Mononuclear cell (primary cell): ENCODE data around the gene CACNA1B. TPM values are rescaled to one million over a fixed set of nuclear protein-coding genes. Genes with fewer than 3 reads are reported as not detected.
"Not testable (repeated sequence)": the region's sequence is repeated elsewhere in the genome, so short reads cannot be mapped to it uniquely, and the experiment has no call there.

Experiments
- H3K27me3 ChIP-seq: 2 replicates; pipeline ENCODE4 v1.6.0; 2011; ENCODE audit warnings: low read length, control low read depth; ENCODE audit not compliant: insufficient read depth
- H3K4me1 ChIP-seq: 2 replicates; pipeline ENCODE4 v1.5.1; 2011; ENCODE audit warnings: mild to moderate bottlenecking, low read length, control low read depth; ENCODE audit not compliant: insufficient read depth
- H3K4me3 ChIP-seq: 2 replicates; pipeline ENCODE4 v1.5.1; 2011; ENCODE audit warnings: mild to moderate bottlenecking, low read length, moderate library complexity
- H3K9me3 ChIP-seq: 2 replicates; pipeline ENCODE4 v1.5.1; 2011; ENCODE audit warnings: low read depth, mild to moderate bottlenecking, control low read depth, low read length
- total RNA-seq: library from RNA; depleted of rRNA; stranded (reverse); fragments of >200 nt; gene quantifications from one replicate; pipeline ENCODE4 v1.2.3, GENCODE V29; 2012

CACNA1B gene
- total RNA-seq, 1 donor, result under 0.01 TPM

DNA sequence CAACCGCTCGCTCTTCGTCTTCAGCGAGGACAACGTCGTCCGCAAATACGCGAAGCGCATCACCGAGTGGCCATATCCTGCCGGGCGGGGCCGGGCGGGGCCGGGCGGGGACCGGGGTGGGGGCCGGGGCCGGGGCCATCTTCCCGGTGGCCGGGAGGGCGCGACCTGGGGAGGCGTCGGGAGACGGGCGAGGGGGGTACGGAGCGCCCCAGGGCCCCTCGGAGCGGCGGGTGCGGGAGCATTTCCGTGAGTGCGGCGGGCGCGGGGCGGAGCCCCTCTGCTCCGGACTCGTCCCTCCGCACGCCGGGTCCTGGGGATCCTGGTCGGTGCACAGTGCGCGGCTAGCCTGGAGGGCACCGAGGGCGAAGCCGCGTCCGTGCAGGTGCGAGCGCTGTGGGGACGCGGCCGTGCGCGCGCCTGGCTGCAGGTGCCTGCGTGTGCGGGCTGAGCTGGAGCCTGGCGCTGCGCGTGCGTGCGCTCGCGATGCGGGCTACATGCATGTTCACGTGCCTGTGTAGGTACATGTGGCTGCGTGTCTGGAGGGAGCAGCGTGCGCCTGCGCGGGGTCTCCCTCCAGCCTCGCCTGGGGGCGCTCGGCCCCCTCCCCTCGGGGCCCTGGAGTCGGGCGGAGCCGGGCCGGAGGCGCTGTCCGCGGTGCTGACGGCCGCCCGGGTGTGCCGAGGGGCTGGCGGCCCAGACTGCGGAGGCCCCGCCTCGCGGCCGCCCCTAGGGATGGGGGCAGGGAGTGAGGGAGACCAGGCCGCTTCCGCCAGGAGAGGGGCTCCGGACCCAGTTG is 762 bp downstream of the CACNA1B start:
- H3K4me1 ChIP-seq, result no peaks in the 10 kb centered on the region
- H3K27me3 ChIP-seq, result peaks cover 15% of the 10 kb centered on the region
- H3K9me3 ChIP-seq, result no peaks in the 10 kb centered on the region
- no peak overlapping the region for H3K4me3 ChIP-seq

DNA sequence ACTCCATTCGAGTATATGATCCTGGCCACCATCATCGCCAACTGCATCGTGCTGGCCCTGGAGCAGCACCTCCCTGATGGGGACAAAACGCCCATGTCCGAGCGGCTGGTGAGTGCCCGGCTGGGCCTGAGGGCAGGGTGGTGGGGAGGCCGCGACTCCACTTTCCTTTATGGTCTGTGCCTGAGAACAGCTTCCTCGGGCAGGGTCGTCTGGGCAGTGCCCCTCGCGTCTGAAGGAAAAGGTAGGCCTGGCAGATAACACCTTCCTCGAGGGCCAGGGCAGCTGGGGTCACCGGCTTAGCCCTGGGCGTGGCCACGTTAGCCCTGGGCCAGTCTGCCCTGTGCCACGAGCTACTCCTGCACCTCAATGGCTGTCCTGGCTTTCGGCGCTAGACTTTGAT is 1.5 kb downstream of the CACNA1B start:
- no peak overlapping the region for H3K4me3 ChIP-seq
- peaks cover 15% of the 10 kb centered on the region for H3K27me3 ChIP-seq
- H3K4me1 ChIP-seq, result no peaks in the 10 kb centered on the region
- no peaks in the 10 kb centered on the region for H3K9me3 ChIP-seq

DNA sequence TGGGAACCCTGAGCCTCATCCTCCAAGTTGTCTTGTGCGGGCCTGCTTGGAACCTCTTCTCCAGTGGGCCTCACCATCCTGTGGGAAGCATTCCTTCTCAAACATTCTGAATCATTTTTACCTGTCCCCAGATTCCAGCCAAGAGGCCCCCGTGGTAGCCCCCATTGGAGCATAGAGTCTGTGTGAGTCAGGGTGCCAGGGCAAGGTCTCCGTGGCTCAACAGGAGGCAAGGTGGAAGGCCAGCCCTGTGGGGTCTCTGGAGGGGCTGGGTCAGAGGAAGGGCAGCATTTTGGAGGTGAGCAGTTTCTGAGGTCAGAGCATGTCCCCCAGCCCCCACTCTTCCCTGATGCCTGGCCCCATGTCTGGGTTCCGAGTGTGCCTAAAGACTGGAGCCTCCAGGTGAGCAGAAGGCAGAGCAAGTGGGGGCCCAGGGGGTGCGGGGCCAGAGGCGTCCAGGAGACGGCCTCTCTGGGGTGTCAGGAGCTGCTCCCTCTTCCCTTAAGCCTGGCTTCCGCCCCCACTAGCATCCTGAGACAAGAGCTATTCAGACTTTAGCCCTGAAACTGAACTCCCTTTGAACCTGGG is 2.1 kb downstream of the CACNA1B start:
- peaks cover 15% of the 10 kb centered on the region for H3K27me3 ChIP-seq
- H3K4me3 ChIP-seq, result no peak overlapping the region
- no peaks in the 10 kb centered on the region for H3K9me3 ChIP-seq
- H3K4me1 ChIP-seq, result no peaks in the 10 kb centered on the region

DNA sequence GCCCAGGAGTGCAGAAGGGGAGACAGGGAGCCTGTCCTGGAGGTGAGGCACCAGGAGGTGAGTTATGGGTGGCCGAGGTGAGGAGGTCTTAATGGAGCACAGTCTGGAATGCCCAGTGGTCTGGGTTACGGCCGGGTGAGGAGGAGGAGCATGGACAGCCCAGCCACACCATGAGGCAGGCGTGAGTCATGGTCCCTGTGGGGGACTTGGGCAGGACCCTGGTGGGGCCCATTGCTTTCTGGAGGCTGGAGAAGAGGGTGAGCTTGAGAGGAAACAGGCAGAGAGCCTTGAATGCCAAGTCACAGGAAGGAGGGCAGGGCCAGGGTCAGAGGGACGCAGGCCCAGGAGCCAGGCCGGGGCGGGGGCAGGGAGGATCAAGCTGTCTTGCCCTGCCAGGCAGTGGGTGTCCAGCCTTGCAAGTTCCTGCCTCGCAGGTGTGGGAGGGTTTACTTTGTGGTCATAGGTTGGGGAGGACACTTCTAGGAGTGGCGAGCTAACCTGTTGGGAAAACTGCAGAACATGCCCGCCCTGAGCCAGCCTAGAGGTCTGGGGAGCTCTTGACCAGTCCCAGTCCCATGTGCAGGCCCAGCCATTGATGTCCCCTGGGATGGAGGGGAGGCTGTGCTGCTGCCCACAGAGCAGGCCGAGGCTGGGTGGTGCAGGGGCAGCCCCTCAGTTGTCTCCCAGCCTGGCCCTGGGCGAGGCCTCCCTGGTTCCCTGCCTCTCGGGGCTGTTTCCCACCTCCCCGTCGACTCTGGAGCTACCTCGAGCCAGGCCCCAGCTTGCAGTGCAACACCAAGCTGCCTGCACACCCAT is 2.8 kb downstream of the CACNA1B start:
- no peaks in the 10 kb centered on the region for H3K4me1 ChIP-seq
- H3K27me3 ChIP-seq, result peaks cover 15% of the 10 kb centered on the region
- no peak overlapping the region for H3K4me3 ChIP-seq
- H3K9me3 ChIP-seq, result no peaks in the 10 kb centered on the region

DNA sequence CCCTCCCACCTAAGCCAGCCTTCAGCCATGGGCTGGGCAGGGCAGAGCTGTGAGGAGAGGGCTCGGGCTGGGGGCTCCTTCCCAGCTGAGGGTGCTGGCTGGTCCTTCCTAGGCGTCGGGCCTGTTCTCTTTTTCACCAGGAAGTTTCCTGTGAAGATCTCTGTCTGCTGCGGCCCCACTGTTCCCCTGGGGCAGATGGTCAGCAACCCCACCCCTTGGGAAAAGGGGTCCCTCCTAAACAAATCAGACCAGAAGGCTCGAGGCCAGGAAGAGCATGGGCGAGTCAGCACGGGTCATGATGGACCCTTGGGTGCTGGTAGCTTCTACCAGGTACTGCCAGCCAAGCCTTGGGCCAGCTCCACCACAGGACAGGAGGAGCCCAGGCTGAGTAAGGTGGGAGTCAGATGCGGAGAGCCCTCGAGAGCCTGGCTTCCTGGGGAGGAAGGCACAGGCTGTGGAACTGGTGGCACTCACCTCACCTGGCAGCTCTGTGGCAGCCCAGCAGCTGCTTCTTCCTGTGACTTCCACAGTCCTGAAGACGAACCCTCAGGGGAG is 3.5 kb downstream of the CACNA1B start:
- H3K9me3 ChIP-seq, result no peaks in the 10 kb centered on the region
- no peak overlapping the region for H3K4me3 ChIP-seq
- peaks cover 12% of the 10 kb centered on the region for H3K27me3 ChIP-seq
- no peaks in the 10 kb centered on the region for H3K4me1 ChIP-seq

DNA sequence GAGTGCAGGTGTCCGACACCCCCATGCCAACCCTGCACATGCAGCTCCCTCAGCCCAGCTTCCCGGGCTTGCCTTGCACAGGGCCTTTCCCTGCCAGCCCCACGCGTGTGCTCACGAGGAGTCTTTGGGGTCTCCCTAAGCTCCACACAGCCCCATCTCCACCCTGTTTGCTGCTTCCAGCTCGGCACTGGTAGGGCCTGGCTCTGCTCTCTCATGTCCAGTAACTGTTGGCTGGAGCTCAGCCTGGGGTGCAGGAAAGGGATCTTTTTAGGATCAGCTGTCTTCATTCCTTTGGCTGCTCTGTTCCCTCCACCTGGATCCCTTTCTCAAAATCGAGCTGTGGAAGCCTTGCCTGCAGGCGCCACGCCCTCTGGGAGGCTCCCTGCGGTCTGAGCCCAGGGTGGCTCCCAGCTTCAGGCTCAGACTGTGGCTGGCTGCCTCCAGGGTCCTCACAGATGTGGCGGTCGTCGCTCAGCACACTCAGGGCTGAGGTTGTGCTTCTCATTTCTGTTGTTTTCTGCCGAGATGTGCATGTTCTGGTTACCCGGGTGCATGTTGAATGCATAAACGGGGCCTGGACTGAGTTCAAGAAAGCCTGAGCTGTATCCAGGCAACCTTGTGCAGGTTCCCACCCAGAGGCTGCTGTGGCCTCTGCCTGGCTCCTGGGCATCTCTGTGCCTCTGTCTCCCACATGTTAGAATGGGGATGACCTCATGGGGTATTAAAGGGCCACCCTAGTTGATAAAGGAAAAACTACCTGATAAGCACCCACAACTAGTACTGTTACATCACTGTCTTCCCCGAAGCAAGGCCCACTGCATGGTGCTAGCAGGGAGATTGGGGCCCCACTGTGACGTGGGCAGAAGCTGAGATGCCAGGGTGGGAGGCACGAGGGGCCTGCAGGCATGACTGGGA is 4.3 kb downstream of the CACNA1B start:
- Histone ChIP-seq H3K4me1 (no peaks in the 10 kb centered on the region), H3K4me3 (no peak overlapping the region), H3K9me3 (no peaks in the 10 kb centered on the region), H3K27me3 (peaks cover 7% of the 10 kb centered on the region)

DNA sequence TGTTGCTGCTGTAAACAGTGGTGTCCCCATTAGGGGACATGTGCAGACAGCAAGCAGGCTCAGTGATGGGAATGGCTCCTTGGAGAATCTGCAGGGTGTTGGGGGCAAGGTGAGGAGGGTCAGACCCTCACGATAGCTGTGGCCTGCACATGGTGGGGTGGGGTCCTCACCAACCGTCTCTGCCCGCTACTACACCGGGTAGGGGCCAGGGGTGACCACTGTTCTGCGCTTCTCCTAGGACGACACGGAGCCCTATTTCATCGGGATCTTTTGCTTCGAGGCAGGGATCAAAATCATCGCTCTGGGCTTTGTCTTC is 4.9 kb downstream of the CACNA1B start:
- no peak overlapping the region for H3K4me3 ChIP-seq
- no peaks in the 10 kb centered on the region for H3K9me3 ChIP-seq
- H3K27me3 ChIP-seq, result peaks cover 5% of the 10 kb centered on the region
- H3K4me1 ChIP-seq, result no peaks in the 10 kb centered on the region

DNA sequence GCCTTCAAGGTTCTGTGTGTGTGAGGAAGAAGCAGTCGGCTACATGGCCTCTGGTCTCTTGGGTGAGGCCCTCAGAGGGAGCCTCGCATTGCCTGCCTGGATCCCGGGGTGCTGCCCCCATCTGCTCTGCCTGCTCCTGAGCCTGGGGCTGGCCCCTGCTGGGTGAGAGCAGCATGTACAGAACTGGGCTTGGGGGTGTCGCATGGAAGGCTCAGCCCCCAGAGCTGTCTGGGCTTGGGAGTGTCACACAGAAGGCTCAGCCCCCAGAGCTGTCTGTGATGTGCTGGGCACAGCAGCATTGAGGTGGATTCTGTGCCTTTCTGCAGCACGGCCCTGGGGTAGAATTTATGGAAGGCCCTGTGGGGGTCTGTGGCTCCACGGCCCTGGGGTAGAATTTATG is 6.4 kb downstream of the CACNA1B start:
- H3K4me3 ChIP-seq, H3K4me1 ChIP-seq, H3K9me3 ChIP-seq, H3K27me3 ChIP-seq: not testable (repeated sequence)

DNA sequence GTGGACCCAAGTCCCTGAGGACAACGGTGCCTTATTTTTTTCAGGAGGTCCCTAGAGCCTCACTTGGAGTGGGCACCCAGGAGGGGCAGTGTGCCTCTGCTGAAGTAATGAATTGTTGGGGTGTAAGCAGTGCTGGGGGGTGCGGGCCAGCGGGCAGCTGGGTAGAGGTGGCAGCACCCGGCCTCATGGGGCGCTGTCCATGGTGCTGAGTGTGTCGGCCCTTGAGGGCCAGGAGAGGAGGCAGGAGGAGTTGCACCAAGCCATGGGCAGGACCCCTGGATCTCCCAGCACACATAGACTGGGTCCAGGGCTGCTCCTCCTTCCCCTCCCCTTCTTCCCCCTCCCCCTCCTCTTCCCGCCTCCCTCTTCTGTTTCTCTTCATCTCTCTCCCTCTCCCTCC is 7.0 kb downstream of the CACNA1B start:
- H3K4me3 ChIP-seq, H3K9me3 ChIP-seq, H3K4me1 ChIP-seq, H3K27me3 ChIP-seq: not testable (repeated sequence)

DNA sequence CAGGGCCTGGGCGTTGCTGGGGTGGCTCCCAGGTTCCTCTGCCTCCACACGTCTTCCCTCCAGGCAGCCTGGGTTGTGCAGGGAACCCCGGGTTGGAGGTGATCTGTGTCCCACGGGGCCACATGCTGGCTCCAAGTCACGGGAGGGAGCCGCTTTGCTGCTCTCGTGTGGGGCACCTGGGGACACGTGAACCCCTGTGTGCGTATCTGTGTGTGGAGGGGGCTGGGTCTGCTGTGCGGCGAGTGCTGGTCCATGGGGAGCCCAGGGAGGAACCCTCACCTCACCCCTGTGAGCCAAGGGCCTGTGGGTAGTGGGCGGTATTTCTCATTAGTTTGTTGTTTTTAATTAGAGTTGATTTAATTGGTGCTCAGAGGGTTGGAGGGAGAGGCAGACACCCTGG is 7.5 kb downstream of the CACNA1B start:
- H3K9me3 ChIP-seq, result not testable (repeated sequence)

DNA sequence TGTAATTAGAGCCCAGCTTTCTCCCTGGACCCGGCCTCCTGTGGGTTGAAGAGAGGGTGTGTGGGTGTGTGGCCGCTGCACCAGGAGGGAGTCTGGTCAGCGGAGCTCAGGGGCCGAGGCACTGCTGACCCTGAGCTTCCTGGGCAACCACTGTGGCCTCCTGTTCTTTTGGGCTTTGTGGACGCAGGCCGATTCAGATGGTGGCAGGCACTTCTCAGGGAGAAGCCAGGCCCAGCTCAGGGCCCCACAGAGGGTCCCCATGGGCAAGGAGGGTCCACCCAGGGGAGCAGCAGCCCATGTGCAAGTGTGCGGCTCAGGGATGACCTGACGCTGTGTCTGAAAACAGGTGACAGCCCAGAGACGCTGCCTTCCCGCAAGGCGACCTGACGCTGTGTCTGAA is 11.0 kb downstream of the CACNA1B start:
- not testable (repeated sequence) for H3K4me1 ChIP-seq, H3K27me3 ChIP-seq, H3K9me3 ChIP-seq, H3K4me3 ChIP-seq

More for the DNA sequence above, 7.5 kb downstream of the CACNA1B start:
- not testable (repeated sequence) for H3K27me3 ChIP-seq, H3K4me3 ChIP-seq, H3K4me1 ChIP-seq

DNA sequence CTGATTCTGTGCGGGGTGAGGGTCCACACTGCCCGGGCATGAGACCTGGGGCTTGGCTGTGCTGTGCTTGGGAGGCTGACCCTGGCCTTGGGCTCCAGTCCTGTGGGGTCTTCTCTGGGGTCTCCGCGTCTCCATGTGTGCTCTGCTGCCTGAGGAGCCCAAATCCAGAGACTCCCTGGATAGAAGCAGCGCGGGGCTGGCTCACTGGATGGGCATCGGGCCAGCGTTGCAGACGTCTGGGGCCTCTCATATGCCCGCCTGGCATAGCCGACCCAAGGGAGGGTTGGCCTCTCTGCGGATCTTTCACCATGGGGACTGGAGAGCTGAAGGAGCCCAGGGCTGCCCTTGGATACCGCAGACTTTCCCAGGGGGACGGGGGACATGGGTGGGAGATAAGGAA is 12.4 kb downstream of the CACNA1B start:
- H3K4me1 ChIP-seq, H3K9me3 ChIP-seq, H3K27me3 ChIP-seq, H3K4me3 ChIP-seq: not testable (repeated sequence)

DNA sequence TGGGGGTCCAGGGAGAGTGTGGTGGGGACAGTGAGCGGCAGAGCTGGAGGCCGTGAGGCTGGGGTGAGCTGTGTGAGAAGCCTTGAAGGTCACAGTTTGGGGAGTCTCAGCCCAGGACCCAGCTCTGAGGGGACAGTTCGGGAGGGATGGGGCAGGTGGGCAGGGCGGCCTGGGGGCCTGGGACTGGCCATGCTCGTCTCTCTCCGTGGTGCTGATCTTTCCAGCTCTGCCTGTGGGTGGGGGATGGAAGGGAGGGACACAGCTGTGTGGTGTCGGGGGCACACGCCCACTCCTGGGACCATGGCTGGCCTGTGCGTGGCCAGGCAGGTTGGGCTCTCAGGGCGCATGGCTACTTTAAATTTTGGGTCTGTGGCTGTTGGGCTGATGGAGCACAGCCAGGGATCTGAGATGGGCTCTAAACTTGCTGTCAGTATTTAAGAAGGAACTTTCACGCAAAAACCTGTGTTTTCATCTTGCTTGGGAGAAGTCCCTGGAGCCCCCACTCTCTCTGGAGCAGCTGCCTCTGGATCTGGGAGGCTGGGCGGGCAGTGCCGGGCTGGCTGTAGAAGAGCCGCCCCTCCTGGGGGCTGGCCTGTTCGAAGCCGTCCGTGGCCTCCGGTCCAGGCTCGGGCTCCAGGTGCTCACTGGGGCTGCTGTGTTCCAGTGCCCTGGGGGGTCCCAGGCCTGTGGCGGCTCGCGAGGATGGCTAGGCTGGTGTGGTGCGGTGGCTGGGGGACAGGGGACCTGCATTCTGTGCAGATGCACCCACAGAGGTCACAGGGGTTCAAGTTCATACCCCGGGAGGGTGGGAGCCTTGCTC is 13.4 kb downstream of the CACNA1B start:
- not testable (repeated sequence) for H3K27me3 ChIP-seq, H3K4me3 ChIP-seq, H3K4me1 ChIP-seq, H3K9me3 ChIP-seq
